B cell (primary cell): ENCODE measurements around the gene RPL39. TPM values are rescaled to one million over a fixed set of nuclear protein-coding genes. Genes with fewer than 3 reads are reported as not detected.

Experiments used
- ATAC-seq: fragments of 200-7000 bp; cut with Tn5 transposase; one replicate; pipeline ENCODE4 v1.10.0; 2021; ENCODE audit warnings: low read depth, mild to moderate bottlenecking, moderate number of reproducible peaks, moderate library complexity
- CTCF ChIA-PET: fragments of 350-600 bp; sonication (Branson Sonifier 250); formaldehyde crosslinking; loops from one replicate; lab custom pipeline; 2021; ENCODE audit warnings: antibody characterized with exemption, inconsistent platforms; lab: Charles Lee
- POLR2A ChIA-PET: fragments of 350-600 bp; sonication (Branson Sonifier 250); formaldehyde crosslinking; loops from one replicate; lab custom pipeline; 2021; ENCODE audit warnings: antibody characterized with exemption; lab: Charles Lee
- DNase-seq: peaks from one replicate; pipeline ENCODE4 v3.0.0; 2013
- H2AFZ ChIP-seq: 2 replicates; pipeline ENCODE4 v1.6.1; 2012; ENCODE audit warnings: mild to moderate bottlenecking, low read depth, low read length; ENCODE audit not compliant: insufficient read depth, poor library complexity, severe bottlenecking
- H3K27ac ChIP-seq, 2 donors: 1 replicate in 1 of 2; 2 replicates in 1 of 2; pipeline ENCODE4 v1.5.1; 2012 to 2013; ENCODE audit warnings: low read length in 2 of 2, mild to moderate bottlenecking in 2 of 2, moderate library complexity in 1 of 2
- H3K27me3 ChIP-seq, 4 experiments: fragments of 200-600 bp in 1 of 4; sonication (generic) in 1 of 4; replicated peaks in 1 of 4; 1 replicate in 2 of 4; 2 replicates in 2 of 4; pipeline versions ENCODE4 v1.6.1 to v1.7.0; 2013 to 2016; ENCODE audit warnings: low read length in 3 of 4, mild to moderate bottlenecking in 2 of 4, mixed read lengths in 1 of 4, moderate library complexity in 1 of 4; ENCODE audit not compliant: insufficient read depth in 4 of 4, control insufficient read depth in 3 of 4; ENCODE audit errors: control extremely low read depth in 1 of 4
- H3K36me3 ChIP-seq, 2 experiments: replicated peaks in 1 of 2; 1 replicate in 1 of 2; 2 replicates in 1 of 2; pipeline versions ENCODE4 v1.6.1 to v1.7.1; 2013; ENCODE audit warnings: low read length in 1 of 2; ENCODE audit not compliant: insufficient read depth in 2 of 2, control insufficient read depth in 1 of 2; ENCODE audit errors: control extremely low read depth in 1 of 2, extremely low read depth in 1 of 2
- H3K4me1 ChIP-seq, 2 donors: fragments of 200-600 bp in 1 of 2; sonication (generic) in 1 of 2; 1 replicate in 1 of 2; 2 replicates in 1 of 2; pipeline versions ENCODE4 v1.5.1 to v1.6.1; 2013 to 2017; ENCODE audit warnings: low read length in 2 of 2; ENCODE audit not compliant: control insufficient read depth in 2 of 2, insufficient read depth in 2 of 2
- H3K4me2 ChIP-seq: replicated peaks from 2 replicates; pipeline ENCODE3; 2012; ENCODE audit warnings: mild to moderate bottlenecking, low read depth, low read length; ENCODE audit not compliant: poor library complexity, severe bottlenecking
- H3K4me3 ChIP-seq, 5 experiments: fragments of 200-600 bp in 1 of 5; sonication (generic) in 1 of 5; 1 replicate in 3 of 5; 2 replicates in 2 of 5; pipeline versions ENCODE4 v1.5.1 to v1.7.0; 2011 to 2016; ENCODE audit warnings: low read length in 4 of 5, mild to moderate bottlenecking in 4 of 5, low read depth in 2 of 5, control low read depth in 1 of 5, moderate library complexity in 1 of 5; ENCODE audit not compliant: insufficient read depth in 1 of 5; ENCODE audit errors: control extremely low read depth in 1 of 5, extremely low read depth in 1 of 5
- H3K79me2 ChIP-seq: fragments of 200-600 bp; sonication (generic); one replicate; pipeline ENCODE4 v1.6.0; 2016; ENCODE audit warnings: low read length; ENCODE audit not compliant: control insufficient read depth, insufficient read depth
- H3K9ac ChIP-seq: fragments of 200-600 bp; sonication (generic); 2 replicates; pipeline ENCODE4 v1.6.1; 2017; ENCODE audit warnings: mild to moderate bottlenecking, low read length, moderate library complexity
- H3K9me3 ChIP-seq, 3 donors: one replicate each; pipeline versions ENCODE4 v1.6.1 to v1.7.1; 2013; ENCODE audit warnings: low read length in 2 of 3; ENCODE audit not compliant: control insufficient read depth in 2 of 3, insufficient read depth in 1 of 3; ENCODE audit errors: control extremely low read depth in 1 of 3
- H4K20me1 ChIP-seq: 2 replicates; pipeline ENCODE4 v1.6.0; 2012; ENCODE audit warnings: mild to moderate bottlenecking, low read length; ENCODE audit not compliant: insufficient read depth, control insufficient read depth, poor library complexity, severe bottlenecking
- H3K27ac Mint-ChIP-seq: one replicate; pipeline ENCODE4 v1.8.0; 2021; ENCODE audit warnings: mixed read lengths
- H3K27me3 Mint-ChIP-seq: one replicate; pipeline ENCODE4 v1.8.0; 2021; ENCODE audit warnings: mixed read lengths
- H3K4me1 Mint-ChIP-seq: one replicate; pipeline ENCODE4 v1.8.0; 2021; ENCODE audit warnings: mixed read lengths
- H3K4me3 Mint-ChIP-seq: one replicate; pipeline ENCODE4 v1.8.0; 2021; ENCODE audit warnings: mixed read lengths
- H3K9me3 Mint-ChIP-seq: one replicate; pipeline ENCODE4 v1.8.0; 2022; ENCODE audit warnings: mixed read lengths; ENCODE audit not compliant: insufficient read depth
- EZH2 ChIP-seq: IDR thresholded peaks from 2 replicates; pipeline ENCODE4 v1.6.1; 2012; ENCODE audit warnings: borderline replicate concordance, low read depth, mild to moderate bottlenecking, moderate library complexity, low read length; ENCODE audit not compliant: insufficient read depth, poor library complexity, severe bottlenecking
- WGBS: methylation state at CpG from one replicate; pipeline ENCODE4 v1.1.5; 2013; ENCODE audit warnings: missing lambda C conversion rate; ENCODE audit not compliant: insufficient coverage; 5-methylcytosine and 5-hydroxymethylcytosine counted together
- intact Hi-C: fragments of 100-400 bp; cut with micrococcal nuclease; formaldehyde crosslinking; loops from one replicate; pipeline ENCODE4 v1.10.0; 2022
- polyA plus RNA-seq: library from polyadenylated mRNA; depleted of rRNA; stranded (reverse); fragments of >200 nt; gene quantifications from 2 replicates; pipeline ENCODE4 v1.2.3, GENCODE V29; 2012
- total RNA-seq, 2 donors: library from RNA; stranded (reverse); fragments of 120-200 nt in 1 of 2; gene quantifications; 1 replicate in 1 of 2; 2 replicates in 1 of 2; pipeline versions ENCODE4 v1.2.3 to v1.2.4, GENCODE V29; 2013 to 2022
- TF ChIP-seq, protein P1 (sequence below): fragments of 200-600 bp; IDR thresholded peaks from one replicate; pipeline ENCODE4 v1.8.0; 2022; ENCODE audit warnings: antibody characterized with exemption, mild to moderate bottlenecking

The RPL39 gene
- total and polyA plus RNA-seq, 2 donors (not counting 1 experiment from before 2014, with no cell fraction given) = 3,356 to 3,572 TPM

DNA sequence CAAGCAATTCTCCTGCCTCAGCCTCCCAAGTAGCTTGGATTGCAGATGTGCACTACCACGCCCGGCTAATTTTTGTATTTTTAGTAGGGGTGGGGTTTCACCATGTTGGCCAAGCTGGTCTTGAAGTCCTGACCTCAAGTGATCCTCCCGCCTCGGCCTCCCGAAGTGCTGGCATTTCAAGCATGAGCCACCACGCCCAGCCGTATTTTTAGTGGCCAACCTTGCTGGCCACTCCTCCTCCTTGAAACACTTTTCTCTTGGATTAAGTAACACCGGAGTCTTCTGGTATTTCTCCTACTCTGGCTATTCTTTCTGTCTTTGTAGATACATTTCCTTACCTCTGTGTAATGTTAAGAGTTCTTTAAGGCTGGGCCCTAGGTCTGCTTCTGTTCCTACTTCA, 11.1 kb upstream of the RPL39 start:
- POLR2A ChIA-PET = no interaction called here
- no peaks in the 10 kb centered on the region for H3K9me3 ChIP-seq
- CTCF ChIA-PET = no interaction called here
- H3K27me3 ChIP-seq = no peaks in the 10 kb centered on the region
- ATAC-seq (no peak), DNase-seq (no peak)
- Mint-ChIP-seq H3K27me3 (no peaks in the 10 kb centered on the region), H3K4me1 (no peaks in the 10 kb centered on the region), H3K27ac (no peak overlapping the region), H3K9me3 (no peaks in the 10 kb centered on the region), H3K4me3 (no peak overlapping the region)
- no peak overlapping the region for H3K9ac ChIP-seq
- H3K4me2 ChIP-seq = no peak overlapping the region
- no peak overlapping the region for H2AFZ ChIP-seq
- WGBS = 76% methylated on average over 5 of the region's 8 CpGs
- no peaks in the 10 kb centered on the region for H3K4me1 ChIP-seq
- intact Hi-C loops = no loop called here
- H4K20me1 ChIP-seq = no peaks in the 10 kb centered on the region
- H3K27ac ChIP-seq = no peak overlapping the region
- TF ChIP-seq, protein P1, sequence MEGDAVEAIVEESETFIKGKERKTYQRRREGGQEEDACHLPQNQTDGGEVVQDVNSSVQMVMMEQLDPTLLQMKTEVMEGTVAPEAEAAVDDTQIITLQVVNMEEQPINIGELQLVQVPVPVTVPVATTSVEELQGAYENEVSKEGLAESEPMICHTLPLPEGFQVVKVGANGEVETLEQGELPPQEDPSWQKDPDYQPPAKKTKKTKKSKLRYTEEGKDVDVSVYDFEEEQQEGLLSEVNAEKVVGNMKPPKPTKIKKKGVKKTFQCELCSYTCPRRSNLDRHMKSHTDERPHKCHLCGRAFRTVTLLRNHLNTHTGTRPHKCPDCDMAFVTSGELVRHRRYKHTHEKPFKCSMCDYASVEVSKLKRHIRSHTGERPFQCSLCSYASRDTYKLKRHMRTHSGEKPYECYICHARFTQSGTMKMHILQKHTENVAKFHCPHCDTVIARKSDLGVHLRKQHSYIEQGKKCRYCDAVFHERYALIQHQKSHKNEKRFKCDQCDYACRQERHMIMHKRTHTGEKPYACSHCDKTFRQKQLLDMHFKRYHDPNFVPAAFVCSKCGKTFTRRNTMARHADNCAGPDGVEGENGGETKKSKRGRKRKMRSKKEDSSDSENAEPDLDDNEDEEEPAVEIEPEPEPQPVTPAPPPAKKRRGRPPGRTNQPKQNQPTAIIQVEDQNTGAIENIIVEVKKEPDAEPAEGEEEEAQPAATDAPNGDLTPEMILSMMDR = no peak
- TF ChIP-seq EZH2 = no peak
- H3K4me3 ChIP-seq = no peak overlapping the region
- H3K36me3 ChIP-seq = no peaks in the 10 kb centered on the region
- H3K79me2 ChIP-seq = no peaks in the 10 kb centered on the region

- Histone ChIP-seq H2AFZ (no peak overlapping the region), H3K4me1 (no peaks in the 10 kb centered on the region), H3K9me3 (no peaks in the 10 kb centered on the region), H3K9ac (no peak overlapping the region), H3K4me2 (no peak overlapping the region), H3K27ac (no peak overlapping the region), H3K4me3 (no peak overlapping the region), H3K79me2 (no peaks in the 10 kb centered on the region), H3K27me3 (no peaks in the 10 kb centered on the region), H4K20me1 (no peaks in the 10 kb centered on the region), H3K36me3 (no peaks in the 10 kb centered on the region)
- no peak for DNase-seq
- H3K4me1 Mint-ChIP-seq = no peaks in the 10 kb centered on the region
- WGBS = 100% methylated on average over 2 of the region's 2 CpGs
- TF ChIP-seq, protein P1 = peak; percentile 17
- TF ChIP-seq EZH2 = no peak
- no peak for ATAC-seq
- POLR2A ChIA-PET = interaction anchor here (0.6 kb wide), 1 partner anchor 20 kb away, joined by 5 read pairs; no protein-coding TSS in a partner anchor
- H3K27me3 Mint-ChIP-seq = no peaks in the 10 kb centered on the region
- intact Hi-C loops = no loop called here
- H3K27ac Mint-ChIP-seq = no peak overlapping the region
- no peak overlapping the region for H3K4me3 Mint-ChIP-seq
- CTCF ChIA-PET = no interaction called here
- no peaks in the 10 kb centered on the region for H3K9me3 Mint-ChIP-seq
These were observed 10.1 kb upstream of the RPL39 start for GRCh38 chrX:119801253-119802221.
